Measurements from ENCODE around the gene ICE2.
A peak's percentile ranks its signal among the peaks of the same experiment; 100 is the strongest.
"Not testable (repeated sequence)": the region's sequence is repeated elsewhere in the genome, so short reads cannot be mapped to it uniquely, and the experiment has no call there.

ICE2 gene

GRCh38 chr15:60406513-60407414, 72.2 kb downstream of the ICE2 start:
- no peak for DNase-seq (ENCODE audit: low read depth)

- DNase-seq (ENCODE audit: low read depth) = no peak
Measured at GRCh38 chr15:60405399-60405798, 73.5 kb downstream of the ICE2 start.

- not testable (repeated sequence) for DNase-seq (ENCODE audit: low read depth)
Measured at GRCh38 chr15:60404351-60404750, 74.6 kb downstream of the ICE2 start.

GRCh38 chr15:60400944-60401343, 78.0 kb downstream of the ICE2 start:
- no peak for DNase-seq (ENCODE audit: low read depth)

- DNase-seq (ENCODE audit: low read depth) = peak; percentile 82
Measured at GRCh38 chr15:60399931-60400330, 79.0 kb downstream of the ICE2 start.

GRCh38 chr15:60399246-60399915, 79.6 kb downstream of the ICE2 start:
- no peak for DNase-seq (ENCODE audit: low read depth)

GRCh38 chr15:60397772-60398445, 81.0 kb downstream of the ICE2 start, which contains the start of gene ANXA2:
ANXA2 (minus strand) TSS chr15:60397986; CDS start chr15:60386075, 11,911 bp downstream.
- peak; percentile 92 for DNase-seq (ENCODE audit: low read depth)

GRCh38 chr15:60396958-60397771, 81.8 kb downstream of the ICE2 start:
- DNase-seq (ENCODE audit: low read depth) = peak; percentile 70

- DNase-seq (ENCODE audit: low read depth) = no peak
Measured at GRCh38 chr15:60396560-60396957, 82.4 kb downstream of the ICE2 start.

GRCh38 chr15:60396100-60396499, 82.8 kb downstream of the ICE2 start:
- no peak for DNase-seq (ENCODE audit: low read depth)

- DNase-seq (ENCODE audit: low read depth) = no peak
Measured at GRCh38 chr15:60395276-60396011, 83.5 kb downstream of the ICE2 start.

GRCh38 chr15:60394689-60395097, 84.2 kb downstream of the ICE2 start:
- DNase-seq (ENCODE audit: low read depth) = peak; percentile 29

- peak; percentile 97 for DNase-seq (ENCODE audit: low read depth)
Measured at GRCh38 chr15:60392986-60393790, 85.8 kb downstream of the ICE2 start.

GRCh38 chr15:60392601-60392985, 86.3 kb downstream of the ICE2 start:
- DNase-seq (ENCODE audit: low read depth) = peak; percentile 84

- peak; percentile 22 for DNase-seq (ENCODE audit: low read depth)
Measured at GRCh38 chr15:60391722-60392315, 87.1 kb downstream of the ICE2 start.

GRCh38 chr15:60390871-60391501, 88.0 kb downstream of the ICE2 start:
- peak; percentile 94 for DNase-seq (ENCODE audit: low read depth)

GRCh38 chr15:60390231-60390630, 88.7 kb downstream of the ICE2 start:
- DNase-seq (ENCODE audit: low read depth) = peak; percentile 11

- peak; percentile 52 for DNase-seq (ENCODE audit: low read depth)
Measured at GRCh38 chr15:60389261-60390077, 89.5 kb downstream of the ICE2 start.
